ENCODE data around the gene FAM9C.

FAM9C gene

DNA sequence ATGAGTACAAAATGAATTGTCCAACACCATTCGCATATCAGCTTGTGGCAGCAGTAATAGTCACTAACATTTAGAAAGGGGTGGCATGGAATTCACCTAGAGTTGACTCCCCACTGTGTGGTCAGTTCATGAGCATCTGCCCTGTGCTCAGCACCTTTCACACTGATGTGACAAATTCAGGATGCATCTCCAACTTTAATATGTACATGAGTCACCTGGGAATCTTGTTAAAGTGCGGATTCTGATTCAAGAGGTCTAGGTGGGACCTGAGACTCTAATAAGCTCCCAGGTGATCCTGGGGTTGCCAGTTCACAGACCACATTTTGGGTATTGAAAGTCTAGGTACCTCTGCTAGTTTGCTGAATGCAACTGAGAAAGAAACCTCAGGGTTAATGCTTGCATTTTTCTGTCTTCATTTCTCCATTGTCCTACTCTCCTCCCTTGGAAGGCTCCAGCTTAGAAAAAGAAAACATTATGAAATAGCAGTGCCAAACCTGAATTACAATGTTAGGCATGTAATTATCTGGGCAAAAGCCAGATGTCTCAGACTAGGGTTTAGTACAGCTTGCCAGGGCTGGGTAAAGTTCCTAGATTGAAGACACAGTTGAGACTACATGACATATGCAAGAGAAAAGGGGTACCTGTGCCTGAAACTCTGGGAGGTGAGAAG, 36.8 kb downstream of the FAM9C start:
- no peak for DNase-seq (ENCODE audit: low read depth)

DNA sequence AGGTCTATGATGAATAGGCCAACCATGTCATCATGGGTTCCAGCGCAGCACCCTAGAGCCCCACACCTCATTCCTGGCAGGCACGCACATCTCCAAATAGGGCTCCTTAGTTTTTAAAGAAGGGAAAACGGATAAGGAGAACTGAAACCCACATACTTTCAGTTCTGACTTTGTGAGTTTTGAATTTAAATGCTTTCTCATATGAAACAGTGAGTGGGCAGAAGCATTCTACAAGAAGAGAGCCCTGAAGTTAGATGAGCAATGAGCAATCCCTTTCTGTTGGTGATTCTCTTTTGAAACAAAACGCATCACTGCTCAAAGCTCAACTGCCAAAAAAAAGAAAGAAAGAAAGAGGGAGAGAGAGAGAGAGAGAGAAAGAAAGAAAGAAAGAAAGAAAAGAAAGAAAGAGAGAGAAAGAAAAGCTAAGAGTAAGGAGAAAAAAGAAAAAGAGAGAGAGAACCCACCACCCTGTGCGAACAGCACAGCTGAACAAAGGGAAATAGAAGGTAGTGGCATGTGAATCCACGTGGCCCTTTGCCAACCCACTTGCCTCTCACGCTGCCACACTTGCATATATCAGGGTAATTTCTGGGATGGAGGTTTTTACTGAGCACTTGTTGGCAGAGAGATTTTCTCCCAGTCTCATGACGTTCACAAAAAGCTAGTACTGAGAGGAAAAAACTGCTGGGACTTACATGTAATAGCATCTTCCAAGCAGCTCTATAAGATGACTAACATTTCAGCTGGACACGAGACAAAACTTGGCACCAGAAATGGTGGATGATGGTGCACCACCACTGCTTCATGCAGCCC, 38.6 kb downstream of the FAM9C start:
- DNase-seq (ENCODE audit: low read depth) = no peak

DNA sequence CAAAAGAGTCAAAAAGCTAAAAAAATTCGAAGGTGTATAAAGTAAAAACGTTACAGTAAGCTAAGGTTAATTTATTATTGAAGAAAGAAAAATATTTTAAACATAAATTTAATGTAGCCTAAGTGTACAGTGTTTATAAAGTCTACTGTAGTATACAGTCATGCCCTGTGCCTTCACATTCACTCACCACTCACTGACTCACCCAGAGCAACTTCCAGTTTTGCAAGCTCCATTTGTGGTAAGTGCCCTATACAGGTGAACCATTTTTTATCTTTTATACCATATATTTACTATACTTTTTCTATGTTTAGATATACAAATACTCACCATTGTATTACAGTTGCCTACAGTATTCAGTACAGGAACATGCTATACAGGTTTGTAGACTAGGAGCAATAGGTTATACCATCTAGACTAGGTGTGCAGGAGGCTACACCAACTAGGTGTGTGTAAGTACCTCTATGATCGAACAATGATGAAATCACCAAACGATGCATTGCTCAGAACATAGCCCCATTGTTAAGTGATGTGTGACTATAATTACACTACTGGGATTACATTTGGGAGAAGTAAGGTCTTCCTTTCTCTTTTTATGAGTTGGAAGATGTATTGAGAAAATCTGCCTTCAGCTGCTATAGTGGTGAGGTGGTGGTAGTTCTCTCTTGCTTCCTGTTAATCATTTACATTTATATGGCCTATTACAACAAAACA, 42.3 kb downstream of the FAM9C start:
- no peak for DNase-seq (ENCODE audit: low read depth)

DNA sequence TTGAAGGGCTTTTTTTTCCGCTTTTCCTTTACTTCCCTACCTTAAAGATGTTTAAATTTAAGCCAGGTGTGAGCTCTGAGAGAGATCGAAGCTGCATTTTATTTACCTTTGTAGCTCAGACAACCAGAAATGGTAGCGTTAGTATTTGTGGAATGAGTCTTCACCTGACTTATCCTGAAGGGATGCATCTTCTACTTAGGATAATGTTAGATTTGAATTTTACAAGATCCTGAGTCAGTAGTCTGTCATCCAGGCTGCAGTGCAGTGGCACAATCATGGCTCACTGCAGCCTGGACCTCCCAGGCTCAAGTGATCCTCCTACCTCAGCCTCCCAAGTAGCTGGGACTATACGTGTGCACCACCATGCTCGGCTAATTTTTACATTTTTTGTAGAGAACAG, 43.3 kb downstream of the FAM9C start:
- DNase-seq (ENCODE audit: low read depth) = no peak

DNA sequence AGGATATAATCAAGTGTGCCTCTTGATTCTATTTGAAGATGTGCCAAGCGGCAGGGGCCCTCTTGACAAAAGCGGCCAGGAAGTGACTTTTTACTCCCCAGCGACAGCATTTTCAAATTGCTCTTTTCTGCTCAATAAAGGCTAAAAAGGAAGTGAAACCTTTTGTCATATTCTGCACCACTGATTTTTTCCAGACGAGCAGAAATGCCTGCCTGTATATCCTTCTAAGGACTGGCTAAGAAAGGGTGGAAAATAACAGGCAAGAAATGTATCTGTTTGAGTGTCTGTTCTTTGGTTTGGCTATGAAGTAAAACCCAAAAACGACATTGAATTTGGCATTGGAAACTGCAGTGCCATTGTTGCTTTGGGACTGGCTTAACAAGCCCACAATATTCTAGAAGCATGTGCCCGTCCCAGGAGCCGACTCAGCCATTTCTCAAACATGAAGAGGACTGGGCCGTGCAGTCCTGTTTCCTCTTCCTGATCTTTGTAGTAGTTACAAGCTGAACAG, 44.1 kb downstream of the FAM9C start:
- DNase-seq (ENCODE audit: low read depth) = no peak

DNA sequence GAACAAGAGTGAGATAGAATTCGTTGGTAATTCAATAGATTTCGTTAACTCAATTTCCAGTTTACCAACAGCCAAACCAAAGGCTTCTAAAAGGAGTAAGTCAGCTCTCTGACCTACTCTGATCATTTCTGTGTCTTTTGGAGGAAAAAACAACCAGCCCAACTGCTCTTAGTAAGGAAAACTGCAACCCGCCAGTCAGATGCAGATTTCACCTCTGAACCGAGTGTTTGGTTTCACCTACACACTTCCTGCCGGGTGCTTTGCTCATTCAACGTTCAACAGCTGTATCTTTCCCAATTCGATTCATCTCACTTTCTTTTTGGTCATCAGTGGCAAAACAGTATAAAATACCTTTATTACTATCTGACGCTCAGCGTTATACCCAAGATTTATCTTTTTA, 45.0 kb downstream of the FAM9C start:
- DNase-seq (ENCODE audit: low read depth) = no peak

DNA sequence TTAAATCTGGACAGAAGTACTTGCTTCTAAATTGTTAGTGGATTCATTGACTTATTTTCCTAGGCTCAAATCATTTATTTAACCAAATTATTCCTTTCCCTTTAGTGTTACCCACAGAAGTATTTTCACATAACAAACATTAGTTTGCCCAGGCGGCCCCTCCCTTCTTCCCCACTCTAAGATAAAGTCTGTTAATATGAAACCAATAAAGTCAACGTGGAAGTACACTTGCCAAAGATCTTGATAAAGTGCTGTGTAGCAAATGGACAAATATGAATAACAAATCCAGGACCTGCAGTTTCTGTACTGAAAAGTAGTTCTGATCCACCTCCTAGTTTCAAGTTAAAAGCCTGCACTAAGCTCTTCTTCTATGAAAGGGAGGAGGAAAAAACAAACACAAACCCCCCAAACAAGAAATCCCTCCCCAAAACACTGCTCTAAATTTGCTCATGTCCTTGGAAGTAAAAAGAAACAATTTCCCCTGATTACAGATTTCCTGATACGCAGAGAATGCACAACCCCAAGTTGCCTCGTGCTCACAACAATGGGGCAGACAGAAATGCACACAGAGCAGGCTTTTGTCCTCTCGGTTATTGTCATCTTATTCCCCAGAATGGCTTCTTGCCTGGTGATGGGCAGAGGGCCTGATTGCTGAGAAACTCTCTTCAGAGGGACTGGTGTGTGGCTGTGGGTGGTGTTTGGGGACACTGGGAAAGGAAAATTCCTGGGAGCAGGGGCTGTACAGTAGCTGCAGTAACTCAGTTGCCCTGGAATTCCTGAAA, 46.3 kb downstream of the FAM9C start:
- no peak for DNase-seq (ENCODE audit: low read depth)

DNA sequence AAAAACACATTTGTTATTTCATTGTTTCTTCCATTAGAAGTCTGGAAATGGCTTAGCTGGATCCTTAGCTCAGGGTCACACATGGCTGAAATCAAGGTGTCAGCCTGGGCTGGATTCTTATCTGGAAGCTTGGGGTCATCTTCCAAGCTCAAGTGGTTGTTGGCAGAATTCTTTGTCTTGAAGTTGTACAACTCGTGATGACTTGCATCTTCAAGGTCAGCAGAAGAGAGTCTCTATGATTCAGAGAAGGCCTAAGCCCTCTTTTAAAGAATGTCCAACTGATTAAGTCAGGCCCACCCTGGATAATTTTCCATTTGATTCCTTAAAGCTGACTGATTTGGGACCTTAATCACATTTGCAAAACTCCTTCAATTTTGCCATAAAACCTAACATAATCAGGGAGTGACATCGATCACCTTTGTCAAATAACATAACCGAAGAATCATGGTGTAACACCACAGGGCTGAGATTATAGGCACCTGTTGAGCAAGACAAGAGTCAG, 47.4 kb downstream of the FAM9C start:
- no peak for DNase-seq (ENCODE audit: low read depth)

DNA sequence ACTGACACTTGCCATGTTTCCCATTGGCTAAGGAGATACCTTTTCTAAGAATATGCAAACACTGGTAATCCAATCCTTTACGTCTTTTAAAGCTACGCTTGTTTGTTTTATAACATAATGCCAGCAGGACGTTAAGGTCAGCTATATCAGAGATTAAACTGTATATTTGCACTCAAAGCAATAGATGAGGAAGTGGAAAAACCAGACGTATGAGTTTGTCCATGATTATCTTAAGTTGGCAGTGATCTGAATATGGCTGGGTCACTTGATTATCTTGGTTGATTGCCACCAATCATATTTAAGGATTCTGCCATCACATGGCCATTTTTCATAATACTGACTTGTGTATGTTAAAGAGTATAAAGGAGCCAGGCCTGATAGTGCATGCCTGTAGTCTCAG, 50.1 kb downstream of the FAM9C start:
- DNase-seq (ENCODE audit: low read depth) = no peak

DNA sequence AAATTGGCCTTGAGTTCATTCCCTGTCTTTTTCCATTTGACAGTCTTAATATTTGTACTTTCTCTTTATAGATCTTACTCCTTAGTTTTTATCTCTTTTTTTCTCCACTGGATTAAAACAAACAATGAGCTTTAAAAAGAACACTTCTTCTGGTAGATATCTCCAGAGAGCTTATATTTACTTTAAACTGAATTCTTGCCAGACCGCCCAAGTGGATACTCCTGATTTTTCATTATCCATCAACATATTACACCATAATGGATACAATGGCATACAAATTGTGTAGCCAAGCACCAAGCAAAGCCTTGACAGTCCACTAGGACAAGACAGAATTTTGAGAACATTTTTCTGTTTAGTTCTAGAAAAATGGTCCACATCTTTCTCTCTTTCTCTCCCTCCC, 50.6 kb downstream of the FAM9C start:
- DNase-seq (ENCODE audit: low read depth) = no peak

DNA sequence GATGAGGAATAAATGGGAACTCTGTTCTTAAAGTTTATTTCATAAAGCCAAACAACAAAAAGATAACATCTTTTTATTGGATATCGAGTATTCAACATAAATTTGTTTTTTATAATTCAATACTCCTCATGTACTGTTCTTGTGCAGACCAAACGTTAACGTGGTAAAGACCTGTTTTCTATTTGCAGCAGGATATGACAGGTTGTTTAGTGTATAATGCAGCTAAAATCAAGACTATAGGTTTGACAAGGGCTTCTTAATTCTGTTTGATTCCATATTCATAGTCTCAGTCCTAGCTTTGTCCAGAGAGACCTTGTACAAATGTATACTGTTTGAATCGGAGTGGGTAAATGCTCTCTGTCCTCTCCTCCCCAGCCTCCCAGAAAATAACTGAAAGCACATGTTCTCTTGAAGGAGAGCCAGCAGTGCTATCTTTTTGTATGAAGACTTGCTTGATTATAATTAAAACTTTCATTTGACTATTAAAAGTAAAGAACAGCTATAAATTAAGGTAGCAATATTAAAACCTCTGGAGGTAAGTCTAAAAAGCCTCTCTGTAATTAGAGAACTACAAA, 51.8 kb downstream of the FAM9C start:
- DNase-seq (ENCODE audit: low read depth) = no peak

DNA sequence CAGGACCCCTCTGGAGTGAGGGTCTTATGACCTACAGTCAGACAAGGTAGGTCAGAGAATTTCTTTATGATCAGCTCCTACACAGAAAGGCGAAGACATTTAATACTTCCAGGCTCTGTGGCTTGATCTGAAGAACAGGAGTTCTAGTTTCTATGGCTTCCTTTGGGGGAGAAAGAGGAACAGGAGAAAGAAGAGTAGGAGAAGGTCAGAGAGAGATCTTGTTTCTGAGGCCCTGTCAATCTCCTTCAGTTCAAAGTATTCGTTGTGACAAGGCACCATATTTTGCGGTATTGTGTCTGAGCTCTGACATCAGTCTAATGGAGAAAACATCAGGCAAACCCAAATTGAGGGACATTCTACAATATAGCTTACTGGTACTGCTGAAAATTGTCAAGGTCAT, 52.8 kb downstream of the FAM9C start:
- no peak for DNase-seq (ENCODE audit: low read depth)

DNA sequence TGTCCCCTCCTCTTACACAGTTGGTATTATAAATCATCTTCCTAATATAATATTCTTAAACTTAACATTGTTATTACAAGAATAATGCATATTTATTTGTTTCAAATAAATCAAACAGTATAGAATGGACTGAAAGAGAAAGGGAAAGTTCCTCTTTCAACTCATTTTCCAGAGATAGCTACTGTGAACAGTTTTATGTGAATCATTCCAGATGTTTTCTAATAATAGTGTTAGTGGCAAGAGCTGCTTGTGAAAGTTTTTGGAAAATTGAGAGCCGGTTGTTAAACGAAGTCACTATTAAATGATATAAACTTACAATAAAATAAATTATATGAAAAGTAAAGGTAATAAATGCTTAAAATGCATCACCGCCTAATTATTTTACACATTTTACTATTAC, 55.0 kb downstream of the FAM9C start:
- DNase-seq (ENCODE audit: low read depth) = no peak

DNA sequence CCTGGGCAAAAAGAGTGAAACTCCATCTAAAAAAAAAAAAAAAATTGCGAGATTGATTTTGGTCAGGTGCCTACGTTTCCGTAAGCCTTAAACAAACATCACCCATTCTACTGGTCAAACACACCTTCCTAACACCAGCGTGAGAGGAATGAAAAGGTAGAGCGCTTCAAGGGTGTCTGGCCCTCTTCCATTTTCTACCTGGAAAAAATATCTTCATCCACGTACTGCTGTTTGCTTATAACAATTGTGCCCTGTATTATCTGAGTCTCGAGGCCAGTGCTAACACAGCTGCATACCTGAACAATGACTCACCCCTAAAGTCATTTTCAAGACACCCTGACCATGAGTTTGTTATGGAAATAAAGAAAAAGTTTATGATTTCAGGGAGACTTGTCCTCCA, 55.6 kb downstream of the FAM9C start:
- no peak for DNase-seq (ENCODE audit: low read depth)

DNA sequence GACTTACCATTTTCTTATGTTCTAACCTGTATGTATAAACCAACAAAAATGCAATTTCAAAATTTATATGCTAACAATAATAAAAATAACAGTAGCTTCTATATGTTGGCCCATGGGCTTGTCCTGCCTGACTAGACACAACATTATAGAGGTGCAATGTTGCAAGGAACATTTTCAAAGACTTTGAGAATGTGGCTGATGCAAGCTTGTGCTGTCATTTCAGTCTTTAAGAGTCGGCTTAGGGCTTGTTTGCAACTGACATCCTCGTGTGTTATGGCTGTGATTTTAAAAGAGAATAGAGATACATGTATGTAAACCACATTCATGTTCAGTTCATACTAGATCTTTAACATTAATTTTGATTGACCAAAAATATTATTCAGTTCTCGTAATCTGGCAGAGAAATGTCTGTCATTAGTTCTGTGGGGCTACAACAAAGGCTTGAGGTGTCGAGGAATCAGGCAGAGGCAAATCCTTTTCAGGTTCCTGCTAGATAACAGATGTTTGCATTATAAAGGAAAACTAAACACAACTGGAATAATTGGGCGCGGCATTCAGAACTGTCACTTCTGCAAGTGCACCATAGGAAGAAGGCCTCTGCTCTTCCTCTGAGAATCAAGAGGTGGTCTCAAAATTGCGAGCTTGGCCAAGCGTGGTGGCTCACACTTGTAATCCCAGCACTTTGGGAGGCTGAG, 56.4 kb downstream of the FAM9C start:
- DNase-seq (ENCODE audit: low read depth) = no peak

DNA sequence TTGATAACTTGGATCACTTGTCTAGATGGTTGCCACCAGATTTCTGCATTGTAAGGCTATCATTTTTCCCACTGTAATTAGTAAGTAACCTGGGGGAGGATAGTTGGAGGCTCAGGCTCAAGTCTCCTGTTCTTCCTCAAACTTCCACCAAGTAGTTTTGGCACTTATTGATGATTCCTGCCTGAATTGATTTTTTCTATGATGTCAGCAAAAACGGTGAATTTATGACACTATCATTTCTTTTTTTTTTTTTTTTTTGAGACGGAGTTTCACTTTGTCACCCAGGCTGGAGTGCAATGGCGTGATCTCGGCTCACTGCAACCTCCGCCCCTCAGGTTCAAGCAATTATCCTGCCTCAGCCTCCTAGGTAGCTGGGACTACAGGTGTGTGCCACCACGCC, 57.1 kb downstream of the FAM9C start:
- no peak for DNase-seq (ENCODE audit: low read depth)

DNA sequence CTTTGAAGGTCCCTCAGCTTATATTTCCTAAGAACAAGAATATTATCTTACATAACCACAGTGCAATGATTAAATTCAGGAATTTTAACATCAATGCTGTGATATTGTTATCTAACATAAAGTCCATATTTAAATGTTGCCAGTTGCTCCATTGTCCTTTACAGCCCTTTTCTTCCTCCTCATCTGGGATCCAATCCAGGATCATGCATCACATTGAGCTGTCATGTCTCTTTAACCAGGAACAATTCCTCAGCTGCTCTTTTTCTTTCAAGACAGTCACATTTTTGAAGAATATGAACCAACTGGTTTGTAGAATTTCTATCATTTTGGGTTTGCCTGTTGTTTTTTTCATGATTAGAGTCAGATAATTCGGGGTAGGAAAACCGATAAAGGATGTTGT, 57.5 kb downstream of the FAM9C start:
- DNase-seq (ENCODE audit: low read depth) = no peak

DNA sequence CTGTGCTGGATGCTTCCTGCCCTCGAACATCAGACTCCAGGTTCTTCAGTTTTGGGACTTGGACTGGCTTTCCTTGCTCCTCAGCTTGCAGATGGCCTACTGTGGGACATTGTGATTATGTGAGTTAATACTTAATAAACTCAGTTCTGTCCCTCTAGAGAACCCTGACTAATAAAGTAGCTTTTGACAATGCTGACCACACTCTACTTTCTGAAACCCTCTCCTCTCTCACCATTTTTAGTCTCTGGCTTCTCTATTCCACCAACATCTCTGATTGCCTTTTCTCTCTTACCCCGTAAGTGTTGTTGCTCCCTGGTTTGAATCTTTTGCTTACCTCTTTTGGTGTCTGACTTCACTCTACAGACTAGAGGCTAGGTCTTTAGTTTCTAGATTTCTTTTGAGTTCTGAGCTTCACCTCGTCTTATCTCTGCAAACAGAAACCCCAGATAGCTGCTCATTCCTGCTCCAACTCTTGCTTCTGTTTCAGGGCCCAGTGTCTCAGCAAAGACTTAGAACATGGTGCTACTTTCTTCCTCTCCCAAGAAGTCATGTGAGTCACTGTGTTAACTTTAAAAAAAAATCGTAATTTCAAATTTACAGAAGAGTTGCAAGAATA, 58.1 kb downstream of the FAM9C start:
- no peak for DNase-seq (ENCODE audit: low read depth)

All from activated T-cell treated with anti-CD3 and anti-CD28 coated beads for 1 hour (primary cell).